IMR-90 (cell line): ENCODE results near the gene KDM3B. TPM values are rescaled to one million over a fixed set of nuclear protein-coding genes. Genes with fewer than 3 reads are reported as not detected.

Experiments used
- ATAC-seq: fragments of 200-7000 bp; cut with Tn5 transposase; 2 replicates; pipeline ENCODE4 v1.9.1; 2020; ENCODE audit warnings: low read depth, mild to moderate bottlenecking, moderate library complexity
- BruUV-seq: library from RNA; stranded (reverse); fragments of 400-500 nt; replicated peaks from 2 replicates; lab custom pipeline; 2021; lab: Mats Ljungman, UMichigan
- CTCF ChIA-PET: fragments of 300-600 bp; formaldehyde crosslinking; extraction: SDS; loops from one replicate; lab custom pipeline; 2021; ENCODE audit warnings: antibody characterized with exemption; lab: Yijun Ruan, JAX
- POLR2A ChIA-PET: fragments of 300-600 bp; sonication (Branson Sonifier 250); formaldehyde crosslinking; loops from one replicate; lab custom pipeline; 2022; ENCODE audit warnings: antibody characterized with exemption; ENCODE audit not compliant: unreplicated experiment; lab: Charles Lee
- DNase-seq: peaks from one replicate; pipeline ENCODE4 v3.0.0; 2013
- H2AFZ ChIP-seq: replicated peaks from 2 replicates; pipeline ENCODE3; 2013; ENCODE audit warnings: low read length, mild to moderate bottlenecking; ENCODE audit not compliant: poor library complexity
- H2AK5ac ChIP-seq: 2 replicates; pipeline ENCODE4 v1.6.1; 2013; ENCODE audit warnings: low read depth, low read length, inconsistent platforms
- H2AK9ac ChIP-seq: replicated peaks from 2 replicates; pipeline ENCODE3; 2013; ENCODE audit warnings: mild to moderate bottlenecking, low read depth, low read length, moderate library complexity; ENCODE audit not compliant: poor library complexity
- H2BK120ac ChIP-seq: 2 replicates; pipeline ENCODE4 v1.6.1; 2013; ENCODE audit warnings: low read depth, low read length, inconsistent platforms
- H2BK15ac ChIP-seq: 3 replicates; pipeline ENCODE4 v1.6.1; 2013; ENCODE audit warnings: low read depth, low read length, inconsistent platforms
- H2BK20ac ChIP-seq: 2 replicates; pipeline ENCODE4 v1.6.1; 2013; ENCODE audit warnings: low read depth, mild to moderate bottlenecking, inconsistent platforms, low read length, moderate library complexity
- H2BK5ac ChIP-seq: 2 replicates; pipeline ENCODE4 v1.6.1; 2013; ENCODE audit warnings: mild to moderate bottlenecking, low read depth, low read length, inconsistent platforms; ENCODE audit not compliant: poor library complexity, severe bottlenecking
- H3K14ac ChIP-seq: replicated peaks from 2 replicates; pipeline ENCODE4 v1.6.1; 2013; ENCODE audit warnings: low read depth, low read length, inconsistent platforms
- H3K18ac ChIP-seq: 2 replicates; pipeline ENCODE4 v1.6.1; 2013; ENCODE audit warnings: low read depth, low read length, control low read depth
- H3K23ac ChIP-seq: 2 replicates; pipeline ENCODE4 v1.6.1; 2013; ENCODE audit warnings: low read depth, low read length, inconsistent platforms
- H3K27ac ChIP-seq: 2 replicates; pipeline ENCODE4 v1.5.1; 2013; ENCODE audit warnings: mild to moderate bottlenecking, control low read depth, low read length; ENCODE audit not compliant: insufficient read depth
- H3K27me3 ChIP-seq: 2 replicates; pipeline ENCODE4 v1.6.1; 2013; ENCODE audit warnings: low read length; ENCODE audit not compliant: control insufficient read depth, insufficient read depth
- H3K36me3 ChIP-seq: 2 replicates; pipeline ENCODE4 v1.6.1; 2013; ENCODE audit warnings: low read length, mixed read lengths; ENCODE audit not compliant: control insufficient read depth, insufficient read depth
- H3K4ac ChIP-seq: 2 replicates; pipeline ENCODE4 v1.6.1; 2013; ENCODE audit warnings: low read depth, low read length, inconsistent platforms
- H3K4me1 ChIP-seq: 2 replicates; pipeline ENCODE4 v1.6.1; 2013; ENCODE audit warnings: low read length, mixed read lengths; ENCODE audit not compliant: control insufficient read depth, insufficient read depth
- H3K4me2 ChIP-seq: 2 replicates; pipeline ENCODE4 v1.6.1; 2013; ENCODE audit warnings: low read depth, mild to moderate bottlenecking, control low read depth, low read length, moderate library complexity
- H3K4me3 ChIP-seq: 2 replicates; pipeline ENCODE4 v1.5.1; 2013; ENCODE audit warnings: low read depth, mild to moderate bottlenecking, control low read depth, low read length, moderate library complexity; ENCODE audit not compliant: insufficient read depth
- H3K56ac ChIP-seq: 2 replicates; pipeline ENCODE4 v1.6.1; 2013; ENCODE audit warnings: low read length, inconsistent platforms; ENCODE audit not compliant: insufficient read depth; ENCODE audit errors: extremely low read depth
- H3K79me1 ChIP-seq, 2 experiments: 2 replicates each; pipeline ENCODE4 v1.6.1; 2013; ENCODE audit warnings: low read length in 2 of 2, inconsistent platforms in 1 of 2, low read depth in 1 of 2
- H3K9ac ChIP-seq: 2 replicates; pipeline ENCODE4 v1.6.1; 2013; ENCODE audit warnings: low read depth, low read length, control low read depth
- H3K9me1 ChIP-seq: 2 replicates; pipeline ENCODE4 v1.6.1; 2013; ENCODE audit warnings: low read length, inconsistent platforms; ENCODE audit not compliant: insufficient read depth
- H3K9me3 ChIP-seq: 2 replicates; pipeline ENCODE4 v1.6.1; 2013; ENCODE audit warnings: low read length; ENCODE audit not compliant: control insufficient read depth, insufficient read depth
- H4K20me1 ChIP-seq: 2 replicates; pipeline ENCODE4 v1.6.1; 2013; ENCODE audit warnings: low read length, inconsistent platforms; ENCODE audit not compliant: insufficient read depth
- H4K5ac ChIP-seq: 2 replicates; pipeline ENCODE4 v1.6.1; 2013; ENCODE audit warnings: mild to moderate bottlenecking, low read depth, low read length, control low read depth
- H4K8ac ChIP-seq, 2 experiments: 2 replicates each; pipeline ENCODE4 v1.6.1; 2013; ENCODE audit warnings: low read depth in 2 of 2, low read length in 2 of 2, control low read depth in 1 of 2, inconsistent platforms in 1 of 2
- H4K91ac ChIP-seq: 2 replicates; pipeline ENCODE4 v1.6.1; 2013; ENCODE audit warnings: low read depth, low read length, inconsistent platforms; ENCODE audit not compliant: insufficient read depth
- BHLHE40 ChIP-seq: fragments of 150-350 bp; IDR thresholded peaks from 2 replicates; pipeline ENCODE4 v1.6.1; 2016; ENCODE audit warnings: mild to moderate bottlenecking, low read depth, low read length
- CEBPB ChIP-seq: IDR thresholded peaks from 2 replicates; pipeline ENCODE4 v1.6.1; 2012; ENCODE audit warnings: low read depth, low read length, improper control_type of control experiment
- CTCF ChIP-seq: conservative IDR thresholded peaks from 2 replicates; pipeline ENCODE4 v1.5.1; 2012; ENCODE audit warnings: mild to moderate bottlenecking, low read depth, low read length, improper control_type of control experiment
- NFE2L2 ChIP-seq: fragments of 150-350 bp; IDR thresholded peaks from 2 replicates; pipeline ENCODE4 v1.6.1; 2016; ENCODE audit warnings: low read depth, mild to moderate bottlenecking, low read length
- POLR2A ChIP-seq: IDR thresholded peaks from 2 replicates; pipeline ENCODE4 v1.6.1; 2012; ENCODE audit warnings: mild to moderate bottlenecking, low read depth, low read length
- RAD21 ChIP-seq: IDR thresholded peaks from 2 replicates; pipeline ENCODE4 v1.6.1; 2012; ENCODE audit warnings: low read length, improper control_type of control experiment
- RFX5 ChIP-seq: IDR thresholded peaks from 2 replicates; pipeline ENCODE4 v1.8.0; 2012; ENCODE audit warnings: low read depth, mild to moderate bottlenecking, low read length, moderate library complexity
- USF2 ChIP-seq: fragments of 150-350 bp; IDR thresholded peaks from 2 replicates; pipeline ENCODE4 v1.6.1; 2017; ENCODE audit warnings: mild to moderate bottlenecking, antibody characterized with exemption, low read length, low read depth
- WGBS, 2 experiments: methylation state at CpG; one replicate each; pipeline versions ENCODE4 v1.1.5 to v1.1.7; 2013; ENCODE audit warnings: missing lambda C conversion rate in 2 of 2; ENCODE audit not compliant: insufficient read length in 1 of 2; ENCODE audit errors: extremely low coverage in 2 of 2; 5-methylcytosine and 5-hydroxymethylcytosine counted together
- dilution Hi-C: fragments of 300-500 bp; cut with HindIII; formaldehyde crosslinking; loops from one replicate; pipeline ENCODE4 v1.14.3; 2018; ENCODE audit warnings: low sequenced_read_pairs; ENCODE audit not compliant: unreplicated experiment
- in situ Hi-C: fragments of 300-500 bp; cut with MboI; formaldehyde crosslinking; loops from 3 replicates; pipeline ENCODE4 v1.14.3; 2019; ENCODE audit warnings: low sequenced_read_pairs, inconsistent platforms, mixed read lengths
- intact Hi-C: fragments of 100-400 bp; cut with micrococcal nuclease; formaldehyde crosslinking; loops from 2 replicates; pipeline ENCODE4 v1.10.0; 2022
- polyA plus RNA-seq, 3 experiments: library from polyadenylated mRNA; depleted of rRNA; stranded (reverse); fragments of >200 nt; gene quantifications; 2 replicates each; pipeline ENCODE4 v1.2.3, GENCODE V29; 2012; ENCODE audit warnings: low replicate concordance in 1 of 3
- total RNA-seq: library from RNA; depleted of rRNA; stranded (reverse); fragments of >200 nt; gene quantifications from 2 replicates; pipeline ENCODE4 v1.2.3, GENCODE V29; 2012

KDM3B gene
- total and polyA plus RNA-seq, 2 of the 4 experiments (the other 2 are of a cell fraction): 19.4 to 35.8 TPM

- no peak overlapping the region for H2BK5ac ChIP-seq
- H3K56ac ChIP-seq: no peak overlapping the region
- no peaks in the 10 kb centered on the region for H3K27me3 ChIP-seq
- no peak overlapping the region for H3K23ac ChIP-seq
- H3K9ac ChIP-seq: no peak overlapping the region
- no peak overlapping the region for H3K4ac ChIP-seq
- intact Hi-C loops: no loop called here
- in situ Hi-C loops: no loop called here
- peaks cover 30 to 52% of the 10 kb centered on the region in 2 experiments for H3K79me1 ChIP-seq
- H4K20me1 ChIP-seq: peaks cover 21% of the 10 kb centered on the region
- H4K8ac ChIP-seq: no peak overlapping the region
- dilution Hi-C loops: no loop called here
- H3K4me3 ChIP-seq: no peak overlapping the region
- no peak overlapping the region for H3K14ac ChIP-seq
- TF ChIP-seq RFX5: no peak
- TF ChIP-seq RAD21: no peak
- no peak for TF ChIP-seq BHLHE40
- TF ChIP-seq CEBPB: no peak
- no peak for TF ChIP-seq POLR2A
- TF ChIP-seq CTCF: no peak
- TF ChIP-seq NFE2L2: no peak
- TF ChIP-seq USF2: no peak
- H3K36me3 ChIP-seq: peaks cover 19% of the 10 kb centered on the region
- no peaks in the 10 kb centered on the region for H3K9me3 ChIP-seq
- peaks cover 7% of the 10 kb centered on the region; the same call in 1 of the 2 replicates for H3K9me1 ChIP-seq
- H2BK20ac ChIP-seq: no peak overlapping the region
- H4K5ac ChIP-seq: no peak overlapping the region
- H2BK15ac ChIP-seq: no peak overlapping the region
- ATAC-seq (no peak), DNase-seq (no peak)
- H2AFZ ChIP-seq: no peak overlapping the region
- H2AK9ac ChIP-seq: no peak overlapping the region
- ChIA-PET POLR2A (no interaction called here), CTCF (interaction anchor here (1.1 to 1.5 kb wide), 2 partner anchors 19 to 20 kb away, joined by 4 to 5 read pairs; partner anchors contain the start of gene KDM3B)
- no peak overlapping the region for H4K91ac ChIP-seq
- no peak overlapping the region for H2BK120ac ChIP-seq
- BruUV-seq: no TSS peak
- no peak overlapping the region for H3K18ac ChIP-seq
- H2AK5ac ChIP-seq: no peak overlapping the region
- H3K4me1 ChIP-seq: peaks cover 4% of the 10 kb centered on the region; the same call in 1 of the 2 replicates
- H3K4me2 ChIP-seq: no peak overlapping the region
- no CpG with 5 or more reads among the region's 1 CpG for WGBS, 2 experiments
- H3K27ac ChIP-seq: no peak overlapping the region
These were observed 19.7 kb downstream of the KDM3B start for GRCh38 chr5:138372225-138372624.
